ENCODE results near the gene NUDCD3.

DNA sequence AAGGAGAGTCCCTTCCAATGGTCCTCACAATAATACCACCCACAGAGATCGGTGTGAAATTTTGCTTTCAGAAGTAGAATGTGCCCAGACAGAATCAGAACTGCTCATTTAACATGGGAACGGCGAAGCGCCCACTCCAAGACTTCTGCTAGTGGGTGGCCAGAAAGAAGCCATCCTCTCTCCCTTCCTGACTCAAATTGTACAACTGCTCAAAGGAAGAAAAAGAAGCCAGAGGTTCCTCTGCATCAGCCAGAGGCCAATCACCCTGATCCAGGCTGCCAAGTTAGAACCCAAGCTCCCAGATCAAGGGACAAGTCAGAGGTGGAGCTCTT, 23.3 kb downstream of the NUDCD3 start:
- TF ChIP-seq, protein P1, sequence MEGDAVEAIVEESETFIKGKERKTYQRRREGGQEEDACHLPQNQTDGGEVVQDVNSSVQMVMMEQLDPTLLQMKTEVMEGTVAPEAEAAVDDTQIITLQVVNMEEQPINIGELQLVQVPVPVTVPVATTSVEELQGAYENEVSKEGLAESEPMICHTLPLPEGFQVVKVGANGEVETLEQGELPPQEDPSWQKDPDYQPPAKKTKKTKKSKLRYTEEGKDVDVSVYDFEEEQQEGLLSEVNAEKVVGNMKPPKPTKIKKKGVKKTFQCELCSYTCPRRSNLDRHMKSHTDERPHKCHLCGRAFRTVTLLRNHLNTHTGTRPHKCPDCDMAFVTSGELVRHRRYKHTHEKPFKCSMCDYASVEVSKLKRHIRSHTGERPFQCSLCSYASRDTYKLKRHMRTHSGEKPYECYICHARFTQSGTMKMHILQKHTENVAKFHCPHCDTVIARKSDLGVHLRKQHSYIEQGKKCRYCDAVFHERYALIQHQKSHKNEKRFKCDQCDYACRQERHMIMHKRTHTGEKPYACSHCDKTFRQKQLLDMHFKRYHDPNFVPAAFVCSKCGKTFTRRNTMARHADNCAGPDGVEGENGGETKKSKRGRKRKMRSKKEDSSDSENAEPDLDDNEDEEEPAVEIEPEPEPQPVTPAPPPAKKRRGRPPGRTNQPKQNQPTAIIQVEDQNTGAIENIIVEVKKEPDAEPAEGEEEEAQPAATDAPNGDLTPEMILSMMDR (IDR thresholded peaks at IDR 0.05): no peak
- TF ChIP-seq POLR2AphosphoS5 (IDR thresholded peaks at IDR 0.05; ENCODE audit: low read depth, low read length) (no peak), SIN3A (IDR thresholded peaks at IDR 0.05; ENCODE audit: borderline replicate concordance, insufficient read depth, low read depth, low read length) (no peak), TCF7L2 (IDR thresholded peaks at IDR 0.05; ENCODE audit: low read depth, low read length) (no peak)
- TF ChIP-seq, protein P2, sequence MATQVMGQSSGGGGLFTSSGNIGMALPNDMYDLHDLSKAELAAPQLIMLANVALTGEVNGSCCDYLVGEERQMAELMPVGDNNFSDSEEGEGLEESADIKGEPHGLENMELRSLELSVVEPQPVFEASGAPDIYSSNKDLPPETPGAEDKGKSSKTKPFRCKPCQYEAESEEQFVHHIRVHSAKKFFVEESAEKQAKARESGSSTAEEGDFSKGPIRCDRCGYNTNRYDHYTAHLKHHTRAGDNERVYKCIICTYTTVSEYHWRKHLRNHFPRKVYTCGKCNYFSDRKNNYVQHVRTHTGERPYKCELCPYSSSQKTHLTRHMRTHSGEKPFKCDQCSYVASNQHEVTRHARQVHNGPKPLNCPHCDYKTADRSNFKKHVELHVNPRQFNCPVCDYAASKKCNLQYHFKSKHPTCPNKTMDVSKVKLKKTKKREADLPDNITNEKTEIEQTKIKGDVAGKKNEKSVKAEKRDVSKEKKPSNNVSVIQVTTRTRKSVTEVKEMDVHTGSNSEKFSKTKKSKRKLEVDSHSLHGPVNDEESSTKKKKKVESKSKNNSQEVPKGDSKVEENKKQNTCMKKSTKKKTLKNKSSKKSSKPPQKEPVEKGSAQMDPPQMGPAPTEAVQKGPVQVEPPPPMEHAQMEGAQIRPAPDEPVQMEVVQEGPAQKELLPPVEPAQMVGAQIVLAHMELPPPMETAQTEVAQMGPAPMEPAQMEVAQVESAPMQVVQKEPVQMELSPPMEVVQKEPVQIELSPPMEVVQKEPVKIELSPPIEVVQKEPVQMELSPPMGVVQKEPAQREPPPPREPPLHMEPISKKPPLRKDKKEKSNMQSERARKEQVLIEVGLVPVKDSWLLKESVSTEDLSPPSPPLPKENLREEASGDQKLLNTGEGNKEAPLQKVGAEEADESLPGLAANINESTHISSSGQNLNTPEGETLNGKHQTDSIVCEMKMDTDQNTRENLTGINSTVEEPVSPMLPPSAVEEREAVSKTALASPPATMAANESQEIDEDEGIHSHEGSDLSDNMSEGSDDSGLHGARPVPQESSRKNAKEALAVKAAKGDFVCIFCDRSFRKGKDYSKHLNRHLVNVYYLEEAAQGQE (IDR thresholded peaks at IDR 0.05; ENCODE audit: insufficient read depth in 1 of 2, low read depth in 2 of 2, low read length in 1 of 2): no peak
